IPS-20b (cell line): ENCODE measurements around the gene ZNF57.
A peak's percentile ranks its signal among the peaks of the same experiment; 100 is the strongest.

Experiments used
- H3K27ac ChIP-seq: one replicate; pipeline ENCODE4 v1.5.1; 2013; ENCODE audit warnings: low read length
- H3K27me3 ChIP-seq: 2 replicates; pipeline ENCODE4 v1.6.1; 2013; ENCODE audit warnings: mild to moderate bottlenecking, low read length, inconsistent platforms; ENCODE audit not compliant: insufficient read depth
- H3K36me3 ChIP-seq: 2 replicates; pipeline ENCODE4 v1.6.1; 2013; ENCODE audit warnings: low read depth, mild to moderate bottlenecking, inconsistent platforms, low read length, moderate library complexity; ENCODE audit not compliant: insufficient read depth
- H3K4me1 ChIP-seq: 2 replicates; pipeline ENCODE4 v1.6.1; 2013; ENCODE audit warnings: mild to moderate bottlenecking, control low read depth, inconsistent platforms, low read length, moderate library complexity; ENCODE audit not compliant: insufficient read depth
- H3K4me3 ChIP-seq: 2 replicates; pipeline ENCODE4 v1.5.1; 2013; ENCODE audit warnings: mild to moderate bottlenecking, low read length, inconsistent platforms
- H3K9ac ChIP-seq: 2 replicates; pipeline ENCODE4 v1.6.1; 2013; ENCODE audit warnings: low read depth, mild to moderate bottlenecking, inconsistent platforms, low read length, moderate library complexity
- H3K9me3 ChIP-seq: 2 replicates; pipeline ENCODE4 v1.6.1; 2013; ENCODE audit warnings: mild to moderate bottlenecking, low read depth, low read length, inconsistent platforms; ENCODE audit not compliant: insufficient read depth

The ZNF57 gene

GRCh38 chr19:2900296-2901252 lies at the start of gene ZNF57:
TSS of gene ZNF57 (plus strand) at chr19:2900928. CDS start at chr19:2901046, 118 bp downstream.
- Histone ChIP-seq H3K4me3 (peak within 1 kb of the TSS; percentile 88), H3K9me3 (peaks cover 9% of the 10 kb centered on the region), H3K9ac (peak within 1 kb of the TSS; percentile 80; the same call in 1 of the 2 replicates), H3K27me3 (no peaks in the 10 kb centered on the region), H3K36me3 (no peaks in the 10 kb centered on the region), H3K27ac (no peak within 1 kb of the TSS), H3K4me1 (no peaks in the 10 kb centered on the region)

- no peaks in the 10 kb centered on the region for H3K27me3 ChIP-seq
- no peak overlapping the region for H3K9ac ChIP-seq
- H3K9me3 ChIP-seq = peaks cover 88% of the 10 kb centered on the region
- no peak overlapping the region for H3K4me3 ChIP-seq
- peaks cover 50% of the 10 kb centered on the region for H3K36me3 ChIP-seq
- no peaks in the 10 kb centered on the region for H3K4me1 ChIP-seq
- no peak overlapping the region for H3K27ac ChIP-seq
Observed at GRCh38 chr19:2852598-2852997, 48.1 kb upstream of the ZNF57 start.

- Histone ChIP-seq H3K9me3 (peaks cover 88% of the 10 kb centered on the region), H3K36me3 (peaks cover 50% of the 10 kb centered on the region), H3K27me3 (no peaks in the 10 kb centered on the region), H3K4me3 (peak overlapping the region; percentile 31), H3K27ac (no peak overlapping the region), H3K4me1 (no peaks in the 10 kb centered on the region), H3K9ac (no peak overlapping the region)
Observed at GRCh38 chr19:2853015-2853606, 47.6 kb upstream of the ZNF57 start.

GRCh38 chr19:2854849-2855248 lies 45.9 kb upstream of the ZNF57 start:
- Histone ChIP-seq H3K4me3 (no peak overlapping the region), H3K36me3 (peaks cover 50% of the 10 kb centered on the region), H3K9me3 (peaks cover 94% of the 10 kb centered on the region), H3K27me3 (no peaks in the 10 kb centered on the region), H3K27ac (no peak overlapping the region), H3K9ac (no peak overlapping the region), H3K4me1 (no peaks in the 10 kb centered on the region)

- Histone ChIP-seq H3K36me3 (peaks cover 33% of the 10 kb centered on the region), H3K9ac (no peak overlapping the region), H3K4me3 (no peak overlapping the region), H3K9me3 (peaks cover 92% of the 10 kb centered on the region), H3K27ac (no peak overlapping the region), H3K4me1 (no peaks in the 10 kb centered on the region), H3K27me3 (no peaks in the 10 kb centered on the region)
Observed at GRCh38 chr19:2856457-2857050, 44.2 kb upstream of the ZNF57 start.

GRCh38 chr19:2858864-2859263 lies 41.9 kb upstream of the ZNF57 start:
- Histone ChIP-seq H3K4me1 (no peaks in the 10 kb centered on the region), H3K27me3 (no peaks in the 10 kb centered on the region), H3K27ac (no peak overlapping the region), H3K9me3 (peaks cover 82% of the 10 kb centered on the region), H3K9ac (no peak overlapping the region), H3K36me3 (peaks cover 10% of the 10 kb centered on the region), H3K4me3 (no peak overlapping the region)

GRCh38 chr19:2863816-2864215 lies 36.9 kb upstream of the ZNF57 start:
- Histone ChIP-seq H3K27ac (no peak overlapping the region), H3K4me3 (no peak overlapping the region), H3K9me3 (peaks cover 66% of the 10 kb centered on the region), H3K4me1 (no peaks in the 10 kb centered on the region), H3K27me3 (no peaks in the 10 kb centered on the region), H3K36me3 (no peaks in the 10 kb centered on the region), H3K9ac (no peak overlapping the region)

- Histone ChIP-seq H3K4me3 (no peak overlapping the region), H3K9ac (no peak overlapping the region), H3K36me3 (no peaks in the 10 kb centered on the region), H3K4me1 (no peaks in the 10 kb centered on the region), H3K9me3 (peaks cover 61% of the 10 kb centered on the region), H3K27ac (no peak overlapping the region), H3K27me3 (no peaks in the 10 kb centered on the region)
Observed at GRCh38 chr19:2865334-2866100, 35.2 kb upstream of the ZNF57 start.

GRCh38 chr19:2866495-2867024 lies 34.2 kb upstream of the ZNF57 start:
- Histone ChIP-seq H3K27me3 (no peaks in the 10 kb centered on the region), H3K9ac (no peak overlapping the region)

GRCh38 chr19:2867025-2867991 lies 33.4 kb upstream of the ZNF57 start, which contains the start of gene ZNF556:
TSS of gene ZNF556 (plus strand) at chr19:2867335. CDS start at chr19:2867422, 87 bp downstream.
- no peak within 1 kb of the TSS for H3K27ac ChIP-seq
- no peaks in the 10 kb centered on the region for H3K4me1 ChIP-seq

More at GRCh38 chr19:2866495-2867024, 34.2 kb upstream of the ZNF57 start:
- H3K9me3 ChIP-seq = peaks cover 51% of the 10 kb centered on the region
- no peak overlapping the region for H3K4me3 ChIP-seq
- H3K27ac ChIP-seq = no peak overlapping the region
- no peaks in the 10 kb centered on the region for H3K36me3 ChIP-seq
- H3K4me1 ChIP-seq = no peaks in the 10 kb centered on the region

More at GRCh38 chr19:2867025-2867991, 33.4 kb upstream of the ZNF57 start, which contains the start of gene ZNF556:
- Histone ChIP-seq H3K36me3 (no peaks in the 10 kb centered on the region), H3K27me3 (no peaks in the 10 kb centered on the region), H3K9ac (no peak within 1 kb of the TSS), H3K4me3 (no peak within 1 kb of the TSS), H3K9me3 (peaks cover 46% of the 10 kb centered on the region)
